Measurements from ENCODE around the gene CS.
A peak's percentile ranks its signal among the peaks of the same experiment; 100 is the strongest.
"Not testable (repeated sequence)": the region's sequence is repeated elsewhere in the genome, so short reads cannot be mapped to it uniquely, and the experiment has no call there.

CS gene

GRCh38 chr12:56266693-56267442 lies 33.3 kb downstream of the CS start, which contains the start of gene COQ10A:
Gene COQ10A (plus strand): TSS chr12:56266942. CDS start chr12:56267119, 177 bp downstream.
- DNase-seq (ENCODE audit: low read depth): peak; percentile 80
- TF ChIP-seq, protein P1, sequence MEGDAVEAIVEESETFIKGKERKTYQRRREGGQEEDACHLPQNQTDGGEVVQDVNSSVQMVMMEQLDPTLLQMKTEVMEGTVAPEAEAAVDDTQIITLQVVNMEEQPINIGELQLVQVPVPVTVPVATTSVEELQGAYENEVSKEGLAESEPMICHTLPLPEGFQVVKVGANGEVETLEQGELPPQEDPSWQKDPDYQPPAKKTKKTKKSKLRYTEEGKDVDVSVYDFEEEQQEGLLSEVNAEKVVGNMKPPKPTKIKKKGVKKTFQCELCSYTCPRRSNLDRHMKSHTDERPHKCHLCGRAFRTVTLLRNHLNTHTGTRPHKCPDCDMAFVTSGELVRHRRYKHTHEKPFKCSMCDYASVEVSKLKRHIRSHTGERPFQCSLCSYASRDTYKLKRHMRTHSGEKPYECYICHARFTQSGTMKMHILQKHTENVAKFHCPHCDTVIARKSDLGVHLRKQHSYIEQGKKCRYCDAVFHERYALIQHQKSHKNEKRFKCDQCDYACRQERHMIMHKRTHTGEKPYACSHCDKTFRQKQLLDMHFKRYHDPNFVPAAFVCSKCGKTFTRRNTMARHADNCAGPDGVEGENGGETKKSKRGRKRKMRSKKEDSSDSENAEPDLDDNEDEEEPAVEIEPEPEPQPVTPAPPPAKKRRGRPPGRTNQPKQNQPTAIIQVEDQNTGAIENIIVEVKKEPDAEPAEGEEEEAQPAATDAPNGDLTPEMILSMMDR (conservative IDR thresholded peaks at IDR 0.05; ENCODE audit: control insufficient read depth, insufficient read depth, low read depth, low read length): peak; percentile 65
- H3K4me3 ChIP-seq (ENCODE audit: control insufficient read depth, low read depth, low read length): peak within 1 kb of the TSS; percentile 76

DNA sequence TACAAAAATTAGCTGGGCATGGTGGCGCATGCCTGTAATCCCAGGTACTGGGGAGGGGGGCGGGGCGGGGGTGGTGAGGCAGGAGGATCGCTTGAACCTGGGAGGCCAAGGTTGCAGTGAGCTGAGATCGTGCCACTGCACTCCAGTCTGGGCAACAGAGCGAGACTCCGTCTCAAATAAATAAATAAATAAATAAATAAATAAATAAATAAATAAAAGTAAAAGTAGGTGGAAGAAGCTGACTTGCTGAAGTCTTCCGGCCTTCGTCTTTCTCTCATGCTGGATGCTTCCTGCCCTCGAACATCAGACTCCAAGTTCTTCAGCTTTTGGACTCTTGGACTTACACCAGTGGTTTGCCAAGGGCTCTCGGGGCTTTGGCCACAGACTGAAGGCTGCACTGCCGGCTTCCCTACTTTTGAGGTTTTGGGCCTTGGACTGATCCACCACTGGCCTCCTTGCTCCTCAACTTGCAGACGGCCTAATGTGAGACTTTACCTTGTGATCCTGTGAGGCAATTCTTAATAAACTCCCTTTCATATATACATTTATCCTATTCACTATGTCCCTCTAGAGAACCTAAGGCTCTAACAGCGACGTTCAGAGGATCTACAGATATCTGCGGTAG lies 34.0 kb downstream of the CS start:
- DNase-seq (ENCODE audit: low read depth): not testable (repeated sequence)
- H3K4me3 ChIP-seq (ENCODE audit: control insufficient read depth, low read depth, low read length): peak overlapping the region; percentile 76

DNA sequence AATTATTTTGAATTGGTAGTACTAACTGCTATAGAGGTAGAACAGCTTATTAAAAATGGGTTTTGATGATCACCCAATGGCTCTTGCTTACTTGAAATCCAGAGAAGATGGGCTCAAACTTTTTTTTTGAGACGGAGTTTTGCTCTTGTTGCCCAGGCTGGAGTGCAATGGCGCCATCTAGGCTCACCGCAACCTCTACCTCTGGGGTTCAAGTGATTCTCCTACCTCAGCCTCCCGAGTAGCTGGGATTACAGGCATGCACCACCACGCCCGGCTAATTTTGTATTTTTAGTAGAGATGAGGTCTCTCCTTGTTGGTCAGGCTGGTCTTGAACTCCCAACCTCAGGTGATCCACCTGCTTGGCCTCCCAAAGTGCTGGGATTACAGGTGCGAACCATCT lies 37.2 kb downstream of the CS start:
- not testable (repeated sequence) for DNase-seq (ENCODE audit: low read depth); H3K4me3 ChIP-seq (ENCODE audit: control insufficient read depth, low read depth, low read length)

DNA sequence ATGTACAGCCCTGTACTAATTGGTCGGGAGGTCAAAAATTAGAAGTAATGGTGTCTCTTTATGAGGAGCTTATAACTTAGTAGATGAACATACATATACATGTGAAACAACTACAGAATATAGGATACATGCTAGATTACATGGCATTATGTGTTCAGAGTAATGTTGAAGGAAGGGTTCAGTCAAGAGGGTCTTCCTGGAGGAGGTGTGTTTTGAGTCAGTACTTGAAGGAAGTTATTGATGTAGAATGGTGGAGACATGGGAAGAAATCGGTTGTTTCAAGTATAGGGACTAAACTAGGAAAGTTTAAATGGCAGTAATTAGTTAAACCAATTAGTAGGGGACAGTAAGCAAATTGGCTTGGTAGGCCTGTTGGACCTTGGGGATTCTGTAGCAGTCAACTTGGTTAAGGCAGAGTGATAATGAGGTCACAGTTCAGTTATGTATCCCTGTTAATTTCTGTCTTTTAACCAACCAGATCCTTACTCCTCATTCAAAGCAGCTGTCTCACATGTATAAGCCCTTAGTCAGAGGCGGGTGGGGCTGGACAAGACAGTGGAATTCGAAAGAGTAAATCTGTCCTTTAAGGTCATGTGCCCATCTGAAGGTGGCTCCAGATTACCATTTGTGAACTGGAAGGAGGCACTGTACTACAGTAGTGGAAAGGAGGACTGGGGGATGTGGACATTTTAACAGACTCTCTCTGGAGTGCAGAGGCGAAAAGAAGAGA lies 38.5 kb downstream of the CS start:
- no peak overlapping the region for H3K4me3 ChIP-seq (ENCODE audit: control insufficient read depth, low read depth, low read length)
- TF ChIP-seq, protein P1 (conservative IDR thresholded peaks at IDR 0.05; ENCODE audit: control insufficient read depth, insufficient read depth, low read depth, low read length): no peak
- peak; percentile 80 for DNase-seq (ENCODE audit: low read depth)

DNA sequence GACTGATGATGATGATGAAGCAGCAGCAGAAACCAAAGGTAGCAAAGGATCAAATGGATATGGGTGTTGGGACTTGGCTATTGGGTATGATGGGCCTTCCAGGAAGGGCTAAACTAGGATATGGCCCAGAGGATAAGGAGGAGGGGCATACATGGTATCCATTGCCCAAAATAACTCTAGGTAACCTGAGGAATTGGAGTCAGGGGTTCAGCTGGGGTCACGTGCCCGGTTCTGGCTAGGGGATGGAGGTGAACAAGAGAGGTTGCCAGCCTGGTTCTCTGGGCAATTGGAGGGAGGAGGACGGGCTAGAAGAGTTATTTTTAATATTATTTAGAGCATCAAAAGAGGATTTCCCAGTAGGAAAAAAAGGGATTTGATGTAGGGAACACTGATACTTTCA lies 39.2 kb downstream of the CS start:
- TF ChIP-seq, protein P1 (conservative IDR thresholded peaks at IDR 0.05; ENCODE audit: control insufficient read depth, insufficient read depth, low read depth, low read length): no peak
- DNase-seq (ENCODE audit: low read depth): no peak
- no peak overlapping the region for H3K4me3 ChIP-seq (ENCODE audit: control insufficient read depth, low read depth, low read length)

DNA sequence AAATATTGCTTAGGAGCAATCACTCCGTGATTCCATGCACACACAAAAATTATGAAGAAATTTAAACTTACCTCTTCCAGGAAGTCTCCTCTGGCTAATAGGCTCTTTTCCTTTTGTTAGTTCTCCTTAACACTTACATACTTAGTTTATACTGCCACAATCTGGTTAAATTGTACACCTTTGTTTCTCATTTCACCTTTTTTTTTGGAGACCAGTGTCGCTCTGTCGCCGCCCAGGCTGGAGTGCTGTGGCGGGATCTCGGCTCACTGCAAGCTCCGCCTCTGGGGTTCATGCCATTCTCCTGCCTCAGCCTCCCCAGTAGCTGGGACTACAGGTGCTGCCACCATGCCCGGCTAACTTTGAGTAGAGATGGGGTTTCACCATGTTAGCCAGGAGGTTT lies 39.8 kb downstream of the CS start:
- TF ChIP-seq, protein P1 (conservative IDR thresholded peaks at IDR 0.05; ENCODE audit: control insufficient read depth, insufficient read depth, low read depth, low read length): no peak
- no peak for DNase-seq (ENCODE audit: low read depth)
- no peak overlapping the region for H3K4me3 ChIP-seq (ENCODE audit: control insufficient read depth, low read depth, low read length)

- DNase-seq (ENCODE audit: low read depth): no peak
- TF ChIP-seq, protein P1 (conservative IDR thresholded peaks at IDR 0.05; ENCODE audit: control insufficient read depth, insufficient read depth, low read depth, low read length): no peak
These were observed 41.3 kb downstream of the CS start for GRCh38 chr12:56258820-56259183.

More at GRCh38 chr12:56258820-56259183, 41.3 kb downstream of the CS start:
- peak overlapping the region; percentile 59 for H3K4me3 ChIP-seq (ENCODE audit: control insufficient read depth, low read depth, low read length)

Data from fibroblast of mammary gland (primary cell).